GM12878 (cell line): ENCODE measurements around the gene NRXN3. TPM values are rescaled to one million over a fixed set of nuclear protein-coding genes. Genes with fewer than 3 reads are reported as not detected.

ENCODE experiments used
- ATAC-seq: fragments of 200-7000 bp; cut with Tn5 transposase; 3 replicates; pipeline ENCODE4 v1.9.1; 2020; ENCODE audit warnings: mild to moderate bottlenecking, moderate library complexity
- BruUV-seq: library from RNA; stranded (reverse); fragments of 400-500 nt; replicated peaks from 2 replicates; lab custom pipeline; 2021; lab: Mats Ljungman, UMichigan
- CTCF ChIA-PET: fragments of 300-600 bp; sonication (Branson Sonifier 250); formaldehyde crosslinking; extraction: SDS; loops from one replicate; lab custom pipeline; 2021; ENCODE audit warnings: inconsistent platforms; lab: Yijun Ruan, JAX
- POLR2A ChIA-PET: fragments of 350-600 bp; formaldehyde crosslinking; extraction: SDS; loops from one replicate; lab custom pipeline; 2021; ENCODE audit warnings: inconsistent platforms; lab: Charles Lee
- RAD21 ChIA-PET: fragments of 300-600 bp; sonication (Branson Sonifier 250); formaldehyde crosslinking; loops from one replicate; lab custom pipeline; 2023; ENCODE audit warnings: antibody characterized with exemption; ENCODE audit not compliant: unreplicated experiment; lab: Charles Lee
- SMC1A ChIA-PET: fragments of 300-600 bp; sonication (Branson Sonifier 250); formaldehyde crosslinking; loops from one replicate; lab custom pipeline; 2023; ENCODE audit not compliant: unreplicated experiment, uncharacterized antibody; lab: Charles Lee
- DNase-seq: peaks from one replicate; pipeline ENCODE4 v3.0.0-alpha.2; 2011; ENCODE audit warnings: low read depth, low spot score
- FAIRE-seq: peaks from 3 replicates; lab custom pipeline; 2011; peaks lifted over from hg19 to GRCh38; lab: Jason Lieb, UNC
- H2AFZ ChIP-seq: 2 replicates; pipeline ENCODE4 v1.6.0; 2011; ENCODE audit warnings: low read depth, low read length, control low read depth; ENCODE audit not compliant: control insufficient read depth
- H3K27ac ChIP-seq: 2 replicates; pipeline ENCODE4 v1.5.1; 2011; ENCODE audit warnings: control low read depth; ENCODE audit not compliant: control insufficient read depth, insufficient read depth
- H3K27me3 ChIP-seq, 2 experiments: replicated peaks in 1 of 2; 2 replicates each; pipeline versions ENCODE4 v1.6.0 to v1.6.1; 2011; ENCODE audit warnings: low read length in 1 of 2; ENCODE audit not compliant: control insufficient read depth in 2 of 2, insufficient read depth in 2 of 2
- H3K36me3 ChIP-seq, 2 experiments: 2 replicates each; pipeline ENCODE4 v1.5.1; 2011; ENCODE audit warnings: low read length in 1 of 2; ENCODE audit not compliant: control insufficient read depth in 2 of 2, insufficient read depth in 2 of 2
- H3K4me1 ChIP-seq: 2 replicates; pipeline ENCODE4 v1.6.1; 2011; ENCODE audit warnings: mild to moderate bottlenecking, low read length, moderate library complexity, mixed read lengths; ENCODE audit not compliant: control insufficient read depth, insufficient read depth
- H3K4me2 ChIP-seq: 2 replicates; pipeline ENCODE4 v1.6.0; 2011; ENCODE audit warnings: control low read depth; ENCODE audit not compliant: control insufficient read depth, insufficient read depth
- H3K4me3 ChIP-seq: fragments of 200-600 bp; sonication (generic); 2 replicates; pipeline ENCODE4 v1.5.1; 2016
- H3K79me2 ChIP-seq: 2 replicates; pipeline ENCODE4 v1.6.0; 2011; ENCODE audit warnings: low read length; ENCODE audit not compliant: control insufficient read depth, insufficient read depth
- H3K9ac ChIP-seq: 2 replicates; pipeline ENCODE4 v1.8.0; 2011; ENCODE audit warnings: low read length, control low read depth, mixed read lengths; ENCODE audit not compliant: control insufficient read depth, insufficient read depth
- H3K9me3 ChIP-seq: replicated peaks from 3 replicates; pipeline ENCODE4 v1.5.1; 2011; ENCODE audit warnings: mild to moderate bottlenecking, low read length; ENCODE audit not compliant: control insufficient read depth, insufficient read depth
- H4K20me1 ChIP-seq: 2 replicates; pipeline ENCODE4 v1.6.0; 2011; ENCODE audit not compliant: control insufficient read depth, insufficient read depth
- EGR1 ChIP-seq, 2 experiments: IDR thresholded peaks; 1 replicate in 1 of 2; 2 replicates in 1 of 2; pipeline ENCODE4 v1.6.1; 2011 to 2012; ENCODE audit warnings: low read depth in 2 of 2, low read length in 2 of 2, borderline replicate concordance in 1 of 2, mild to moderate bottlenecking in 1 of 2, moderate library complexity in 1 of 2
- LARP7 ChIP-seq: fragments of 450-650 bp; IDR thresholded peaks from 2 replicates; pipeline ENCODE4 v1.6.1; 2017; ENCODE audit warnings: mild to moderate bottlenecking
- MEF2A ChIP-seq: IDR thresholded peaks from 2 replicates; pipeline ENCODE4 v1.6.1; 2011; ENCODE audit warnings: low read depth, mild to moderate bottlenecking, low read length, moderate library complexity; ENCODE audit not compliant: insufficient read depth
- MXI1 ChIP-seq: fragments of 150-350 bp; IDR thresholded peaks from 2 replicates; pipeline ENCODE4 v1.6.1; 2011; ENCODE audit warnings: low read depth, mild to moderate bottlenecking, inconsistent platforms, low read length, improper control_type of control experiment
- MYB ChIP-seq: fragments of 150-350 bp; IDR thresholded peaks from 2 replicates; pipeline ENCODE4 v1.6.1; 2014; ENCODE audit warnings: mild to moderate bottlenecking, low read depth, low read length, borderline replicate concordance
- NFYB ChIP-seq: IDR thresholded peaks from 2 replicates; pipeline ENCODE4 v1.6.1; 2011; ENCODE audit warnings: low read depth, mild to moderate bottlenecking, low read length, improper control_type of control experiment, moderate library complexity; ENCODE audit not compliant: insufficient read depth
- PAX8 ChIP-seq: fragments of 450-650 bp; IDR thresholded peaks from 2 replicates; pipeline ENCODE4 v1.6.1; 2017; ENCODE audit warnings: mild to moderate bottlenecking, moderate library complexity
- POLR2AphosphoS2 ChIP-seq: IDR thresholded peaks from 2 replicates; pipeline ENCODE4 v1.6.1; 2011; ENCODE audit warnings: low read depth, mild to moderate bottlenecking, low read length, improper control_type of control experiment, moderate library complexity
- SUPT20H ChIP-seq: IDR thresholded peaks from 2 replicates; pipeline ENCODE4 v1.6.1; 2011; ENCODE audit warnings: low read depth, mild to moderate bottlenecking, low read length, moderate library complexity, borderline replicate concordance; ENCODE audit not compliant: control insufficient read depth
- WRNIP1 ChIP-seq: IDR thresholded peaks from 2 replicates; pipeline ENCODE4 v1.6.1; 2011; ENCODE audit warnings: low read depth, low read length, improper control_type of control experiment, borderline replicate concordance
- WGBS: methylation state at CpG from one replicate; pipeline ENCODE4 v1.1.6; 2016; ENCODE audit warnings: low lambda C conversion rate; ENCODE audit not compliant: insufficient replicate concordance, insufficient coverage; ENCODE audit errors: missing lambda C conversion rate; 5-methylcytosine and 5-hydroxymethylcytosine counted together
- in situ Hi-C: fragments of 300-500 bp; cut with MboI; formaldehyde crosslinking; loops from 9 replicates; pipeline ENCODE4 v1.14.3; 2018; ENCODE audit warnings: mixed read lengths
- intact Hi-C: fragments of 100-400 bp; cut with micrococcal nuclease; formaldehyde crosslinking; loops from one replicate; pipeline ENCODE4 v1.14.2; 2022; ENCODE audit not compliant: unreplicated experiment
- polyA plus RNA-seq, 11 experiments: library from polyadenylated mRNA; depleted of rRNA in 4 of 11; unstranded in 6 of 11; stranded (reverse) in 5 of 11; fragments of >200 nt; fragmentation: Nextera tagmentation in 4 of 11; fragmentation: Illumina TruSeq in 1 of 11; extraction: Ambion mirVana in 4 of 11; extraction: Trizol in 1 of 11; gene quantifications; 1 replicate in 1 of 11; 2 replicates in 10 of 11; pipeline versions ENCODE4 v1.2.1 to v1.2.3, GENCODE V29; 2011 to 2016; ENCODE audit warnings: inconsistent platforms in 2 of 11, missing spikeins in 2 of 11, low read depth in 1 of 11
- total RNA-seq, 4 experiments: library from RNA; depleted of rRNA in 3 of 4; stranded (reverse); fragments of >200 nt in 3 of 4; fragmentation: Illumina TruSeq in 1 of 4; extraction: Trizol in 1 of 4; gene quantifications; 2 replicates each; pipeline versions ENCODE4 v1.2.1 to v1.2.3, GENCODE V29; 2013 to 2021
- TF ChIP-seq, protein P1 (sequence below): IDR thresholded peaks from 2 replicates; pipeline ENCODE4 v1.6.1; 2012; ENCODE audit warnings: improper control_type of control experiment, low read depth, low read length; ENCODE audit not compliant: insufficient replicate concordance
- TF ChIP-seq, protein P2 (sequence below): fragments of 450-650 bp; IDR thresholded peaks from 2 replicates; pipeline ENCODE4 v1.6.1; 2017; ENCODE audit warnings: low read depth, mild to moderate bottlenecking, moderate library complexity
- TF ChIP-seq, protein P3 (sequence below): fragments of 450-650 bp; IDR thresholded peaks from 2 replicates; pipeline ENCODE4 v1.6.1; 2016; ENCODE audit warnings: mild to moderate bottlenecking

Gene NRXN3
- total and polyA plus RNA-seq, 10 of the 15 experiments (the other 5 are each of a cell fraction or from before 2014, with no cell fraction given) = 0.52 to 3.3 (median 1.4) TPM

DNA sequence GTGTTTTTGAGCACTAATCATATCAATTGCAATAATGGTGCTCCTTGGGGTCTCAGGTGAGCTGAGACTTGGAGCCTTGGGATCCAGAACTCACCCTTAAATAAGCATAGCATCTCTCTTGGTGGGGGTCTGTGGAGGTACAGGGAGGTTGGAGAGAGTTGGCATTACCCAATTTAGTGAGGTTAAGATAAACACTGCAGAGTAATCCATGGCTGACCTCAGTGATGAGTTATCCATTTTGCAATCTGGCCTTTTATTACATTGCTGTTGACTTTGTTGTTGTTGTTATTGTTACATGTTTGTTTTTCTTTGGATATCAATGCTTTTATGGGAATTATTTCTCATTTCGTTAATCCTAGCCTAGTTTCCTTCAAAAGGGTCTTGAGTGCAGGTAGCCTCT, 373.3 kb downstream of the NRXN3 start:
- Histone ChIP-seq H3K4me2 (no peak overlapping the region), H3K27ac (no peak overlapping the region), H3K9me3 (no peaks in the 10 kb centered on the region), H3K27me3 (no peaks in the 10 kb centered on the region), H3K79me2 (no peaks in the 10 kb centered on the region), H2AFZ (no peak overlapping the region), H3K36me3 (no peaks in the 10 kb centered on the region), H3K9ac (no peak overlapping the region), H3K4me3 (no peak overlapping the region), H4K20me1 (no peaks in the 10 kb centered on the region), H3K4me1 (no peaks in the 10 kb centered on the region)
- ChIA-PET CTCF (no interaction called here), RAD21 (no interaction called here), POLR2A (no interaction called here), SMC1A (no interaction called here)
- FAIRE-seq (no peak), ATAC-seq (no peak), DNase-seq (no peak)
- BruUV-seq = no TSS peak
- in situ Hi-C loops = no loop called here
- TF ChIP-seq WRNIP1 (no peak), MXI1 (no peak), POLR2AphosphoS2 (no peak), SUPT20H (no peak), NFYB (no peak), LARP7 (no peak), EGR1 (IDR thresholded peaks at IDR 0.05; ENCODE audit: borderline replicate concordance in 1 of 2, low read depth in 2 of 2, low read length in 2 of 2) (no peak), MEF2A (no peak), MYB (no peak), PAX8 (no peak)
- TF ChIP-seq, protein P1, sequence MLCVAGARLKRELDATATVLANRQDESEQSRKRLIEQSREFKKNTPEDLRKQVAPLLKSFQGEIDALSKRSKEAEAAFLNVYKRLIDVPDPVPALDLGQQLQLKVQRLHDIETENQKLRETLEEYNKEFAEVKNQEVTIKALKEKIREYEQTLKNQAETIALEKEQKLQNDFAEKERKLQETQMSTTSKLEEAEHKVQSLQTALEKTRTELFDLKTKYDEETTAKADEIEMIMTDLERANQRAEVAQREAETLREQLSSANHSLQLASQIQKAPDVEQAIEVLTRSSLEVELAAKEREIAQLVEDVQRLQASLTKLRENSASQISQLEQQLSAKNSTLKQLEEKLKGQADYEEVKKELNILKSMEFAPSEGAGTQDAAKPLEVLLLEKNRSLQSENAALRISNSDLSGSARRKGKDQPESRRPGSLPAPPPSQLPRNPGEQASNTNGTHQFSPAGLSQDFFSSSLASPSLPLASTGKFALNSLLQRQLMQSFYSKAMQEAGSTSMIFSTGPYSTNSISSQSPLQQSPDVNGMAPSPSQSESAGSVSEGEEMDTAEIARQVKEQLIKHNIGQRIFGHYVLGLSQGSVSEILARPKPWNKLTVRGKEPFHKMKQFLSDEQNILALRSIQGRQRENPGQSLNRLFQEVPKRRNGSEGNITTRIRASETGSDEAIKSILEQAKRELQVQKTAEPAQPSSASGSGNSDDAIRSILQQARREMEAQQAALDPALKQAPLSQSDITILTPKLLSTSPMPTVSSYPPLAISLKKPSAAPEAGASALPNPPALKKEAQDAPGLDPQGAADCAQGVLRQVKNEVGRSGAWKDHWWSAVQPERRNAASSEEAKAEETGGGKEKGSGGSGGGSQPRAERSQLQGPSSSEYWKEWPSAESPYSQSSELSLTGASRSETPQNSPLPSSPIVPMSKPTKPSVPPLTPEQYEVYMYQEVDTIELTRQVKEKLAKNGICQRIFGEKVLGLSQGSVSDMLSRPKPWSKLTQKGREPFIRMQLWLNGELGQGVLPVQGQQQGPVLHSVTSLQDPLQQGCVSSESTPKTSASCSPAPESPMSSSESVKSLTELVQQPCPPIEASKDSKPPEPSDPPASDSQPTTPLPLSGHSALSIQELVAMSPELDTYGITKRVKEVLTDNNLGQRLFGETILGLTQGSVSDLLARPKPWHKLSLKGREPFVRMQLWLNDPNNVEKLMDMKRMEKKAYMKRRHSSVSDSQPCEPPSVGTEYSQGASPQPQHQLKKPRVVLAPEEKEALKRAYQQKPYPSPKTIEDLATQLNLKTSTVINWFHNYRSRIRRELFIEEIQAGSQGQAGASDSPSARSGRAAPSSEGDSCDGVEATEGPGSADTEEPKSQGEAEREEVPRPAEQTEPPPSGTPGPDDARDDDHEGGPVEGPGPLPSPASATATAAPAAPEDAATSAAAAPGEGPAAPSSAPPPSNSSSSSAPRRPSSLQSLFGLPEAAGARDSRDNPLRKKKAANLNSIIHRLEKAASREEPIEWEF = no peak
- TF ChIP-seq, protein P2, sequence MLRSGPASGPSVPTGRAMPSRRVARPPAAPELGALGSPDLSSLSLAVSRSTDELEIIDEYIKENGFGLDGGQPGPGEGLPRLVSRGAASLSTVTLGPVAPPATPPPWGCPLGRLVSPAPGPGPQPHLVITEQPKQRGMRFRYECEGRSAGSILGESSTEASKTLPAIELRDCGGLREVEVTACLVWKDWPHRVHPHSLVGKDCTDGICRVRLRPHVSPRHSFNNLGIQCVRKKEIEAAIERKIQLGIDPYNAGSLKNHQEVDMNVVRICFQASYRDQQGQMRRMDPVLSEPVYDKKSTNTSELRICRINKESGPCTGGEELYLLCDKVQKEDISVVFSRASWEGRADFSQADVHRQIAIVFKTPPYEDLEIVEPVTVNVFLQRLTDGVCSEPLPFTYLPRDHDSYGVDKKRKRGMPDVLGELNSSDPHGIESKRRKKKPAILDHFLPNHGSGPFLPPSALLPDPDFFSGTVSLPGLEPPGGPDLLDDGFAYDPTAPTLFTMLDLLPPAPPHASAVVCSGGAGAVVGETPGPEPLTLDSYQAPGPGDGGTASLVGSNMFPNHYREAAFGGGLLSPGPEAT = no peak
- TF ChIP-seq, protein P3, sequence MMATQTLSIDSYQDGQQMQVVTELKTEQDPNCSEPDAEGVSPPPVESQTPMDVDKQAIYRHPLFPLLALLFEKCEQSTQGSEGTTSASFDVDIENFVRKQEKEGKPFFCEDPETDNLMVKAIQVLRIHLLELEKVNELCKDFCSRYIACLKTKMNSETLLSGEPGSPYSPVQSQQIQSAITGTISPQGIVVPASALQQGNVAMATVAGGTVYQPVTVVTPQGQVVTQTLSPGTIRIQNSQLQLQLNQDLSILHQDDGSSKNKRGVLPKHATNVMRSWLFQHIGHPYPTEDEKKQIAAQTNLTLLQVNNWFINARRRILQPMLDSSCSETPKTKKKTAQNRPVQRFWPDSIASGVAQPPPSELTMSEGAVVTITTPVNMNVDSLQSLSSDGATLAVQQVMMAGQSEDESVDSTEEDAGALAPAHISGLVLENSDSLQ = no peak
- intact Hi-C loops = no loop called here
- 0% methylated on average over 1 of the region's 1 CpG for WGBS
